GM19099 (cell line): ENCODE results near the gene CCDC9B.

Experiments used
- POLR2A ChIP-seq: IDR thresholded peaks from 3 replicates; pipeline ENCODE4 v1.6.1; 2011; ENCODE audit warnings: low read depth; ENCODE audit not compliant: insufficient read length; ENCODE audit errors: extremely low read depth

CCDC9B gene

GRCh38 chr15:40368719-40369473, 28.2 kb upstream of the CCDC9B start:
- TF ChIP-seq POLR2A, result no peak

GRCh38 chr15:40367686-40368611, 27.2 kb upstream of the CCDC9B start:
- no peak for TF ChIP-seq POLR2A

- no peak for TF ChIP-seq POLR2A
Measured at GRCh38 chr15:40367371-40367685, 26.6 kb upstream of the CCDC9B start.

GRCh38 chr15:40366457-40367370, 26.0 kb upstream of the CCDC9B start:
- no peak for TF ChIP-seq POLR2A

GRCh38 chr15:40365624-40366456, 25.1 kb upstream of the CCDC9B start:
- TF ChIP-seq POLR2A, result no peak

GRCh38 chr15:40365016-40365415, 24.3 kb upstream of the CCDC9B start:
- no peak for TF ChIP-seq POLR2A

GRCh38 chr15:40364251-40364650, 23.5 kb upstream of the CCDC9B start:
- no peak for TF ChIP-seq POLR2A

- no peak for TF ChIP-seq POLR2A
Measured at GRCh38 chr15:40363611-40364010, 22.9 kb upstream of the CCDC9B start.

GRCh38 chr15:40361640-40362039, 20.9 kb upstream of the CCDC9B start:
- no peak for TF ChIP-seq POLR2A

- no peak for TF ChIP-seq POLR2A
Measured at GRCh38 chr15:40360015-40360414, 19.3 kb upstream of the CCDC9B start.

- TF ChIP-seq POLR2A, result no peak
Measured at GRCh38 chr15:40358471-40359353, 18.0 kb upstream of the CCDC9B start.

GRCh38 chr15:40357723-40358470, 17.2 kb upstream of the CCDC9B start, which contains the start of gene DISP2:
TSS of gene DISP2 (plus strand) at chr15:40358219. CDS start at chr15:40358322, 103 bp downstream.
- no peak for TF ChIP-seq POLR2A
